ENCODE results near the gene PDE3A. TPM values are rescaled to one million over a fixed set of nuclear protein-coding genes. Genes with fewer than 3 reads are reported as not detected.

The PDE3A gene
- total RNA-seq, 1 donor = 14.8 TPM

GRCh38 chr12:20653871-20654270, 285.5 kb downstream of the PDE3A start:
- H3K4me3 ChIP-seq (ENCODE audit: insufficient read depth, low read length) = no peak overlapping the region
- no peak for TF ChIP-seq CTCF (IDR thresholded peaks at IDR 0.05; ENCODE audit: extremely low read depth, low read depth, low read length)
- no peaks in the 10 kb centered on the region for H3K4me1 ChIP-seq (ENCODE audit: insufficient read depth, low read length)
- no peak overlapping the region for H3K27ac ChIP-seq (ENCODE audit: low read depth, low read length)
- H3K9me3 ChIP-seq (ENCODE audit: low read depth, low read length) = no peaks in the 10 kb centered on the region
- peaks cover 10% of the 10 kb centered on the region for H3K36me3 ChIP-seq (ENCODE audit: insufficient read depth, low read length)
- no peak overlapping the region for H3K4me2 ChIP-seq (ENCODE audit: insufficient read depth, low read length)
- no peak overlapping the region for H2AFZ ChIP-seq (ENCODE audit: low read length)
- no peaks in the 10 kb centered on the region for H3K27me3 ChIP-seq (ENCODE audit: insufficient read depth, low read length)
- DNase-seq (ENCODE audit: insufficient read length, low spot score, missing footprints) = peak; percentile 78
- H3K79me2 ChIP-seq (ENCODE audit: insufficient read depth, low read length) = no peaks in the 10 kb centered on the region
- H4K20me1 ChIP-seq (ENCODE audit: insufficient read depth, low read length) = no peaks in the 10 kb centered on the region

GRCh38 chr12:20656600-20656999, 288.3 kb downstream of the PDE3A start:
- H3K4me3 ChIP-seq (ENCODE audit: insufficient read depth, low read length) = no peak overlapping the region
- no peak overlapping the region for H3K4me2 ChIP-seq (ENCODE audit: insufficient read depth, low read length)
- no peaks in the 10 kb centered on the region for H3K4me1 ChIP-seq (ENCODE audit: insufficient read depth, low read length)
- no peaks in the 10 kb centered on the region for H4K20me1 ChIP-seq (ENCODE audit: insufficient read depth, low read length)
- H3K36me3 ChIP-seq (ENCODE audit: insufficient read depth, low read length) = peaks cover 7% of the 10 kb centered on the region
- H3K79me2 ChIP-seq (ENCODE audit: insufficient read depth, low read length) = no peaks in the 10 kb centered on the region
- H2AFZ ChIP-seq (ENCODE audit: low read length) = no peak overlapping the region
- no peaks in the 10 kb centered on the region for H3K9me3 ChIP-seq (ENCODE audit: low read depth, low read length)
- H3K27me3 ChIP-seq (ENCODE audit: insufficient read depth, low read length) = no peaks in the 10 kb centered on the region
- H3K27ac ChIP-seq (ENCODE audit: low read depth, low read length) = no peak overlapping the region
- no peak for DNase-seq (ENCODE audit: insufficient read length, low spot score, missing footprints)
- TF ChIP-seq CTCF (IDR thresholded peaks at IDR 0.05; ENCODE audit: extremely low read depth, low read depth, low read length) = no peak

GRCh38 chr12:20657496-20657895, 289.2 kb downstream of the PDE3A start:
- Histone ChIP-seq H3K27me3 (ENCODE audit: insufficient read depth, low read length) (no peaks in the 10 kb centered on the region), H3K36me3 (ENCODE audit: insufficient read depth, low read length) (peaks cover 7% of the 10 kb centered on the region), H3K4me2 (ENCODE audit: insufficient read depth, low read length) (no peak overlapping the region), H3K27ac (ENCODE audit: low read depth, low read length) (no peak overlapping the region), H3K4me1 (ENCODE audit: insufficient read depth, low read length) (no peaks in the 10 kb centered on the region), H3K9me3 (ENCODE audit: low read depth, low read length) (no peaks in the 10 kb centered on the region), H4K20me1 (ENCODE audit: insufficient read depth, low read length) (no peaks in the 10 kb centered on the region), H3K79me2 (ENCODE audit: insufficient read depth, low read length) (no peaks in the 10 kb centered on the region), H3K4me3 (ENCODE audit: insufficient read depth, low read length) (no peak overlapping the region), H2AFZ (ENCODE audit: low read length) (no peak overlapping the region)
- DNase-seq (ENCODE audit: insufficient read length, low spot score, missing footprints) = no peak
- no peak for TF ChIP-seq CTCF (IDR thresholded peaks at IDR 0.05; ENCODE audit: extremely low read depth, low read depth, low read length)

GRCh38 chr12:20681334-20681733, 313.0 kb downstream of the PDE3A start:
- H3K79me2 ChIP-seq (ENCODE audit: insufficient read depth, low read length) = no peaks in the 10 kb centered on the region

More at GRCh38 chr12:20681334-20681733, 313.0 kb downstream of the PDE3A start:
- peak; percentile 3 for DNase-seq (ENCODE audit: insufficient read length, low spot score, missing footprints)
- Histone ChIP-seq H3K27ac (ENCODE audit: low read depth, low read length) (no peak overlapping the region), H3K36me3 (ENCODE audit: insufficient read depth, low read length) (peaks cover 8% of the 10 kb centered on the region), H4K20me1 (ENCODE audit: insufficient read depth, low read length) (no peaks in the 10 kb centered on the region), H3K4me3 (ENCODE audit: insufficient read depth, low read length) (no peak overlapping the region), H3K9me3 (ENCODE audit: low read depth, low read length) (no peaks in the 10 kb centered on the region), H2AFZ (ENCODE audit: low read length) (no peak overlapping the region), H3K4me1 (ENCODE audit: insufficient read depth, low read length) (no peaks in the 10 kb centered on the region), H3K4me2 (ENCODE audit: insufficient read depth, low read length) (no peak overlapping the region), H3K27me3 (ENCODE audit: insufficient read depth, low read length) (no peaks in the 10 kb centered on the region)
- no peak for TF ChIP-seq CTCF (IDR thresholded peaks at IDR 0.05; ENCODE audit: extremely low read depth, low read depth, low read length)

Data from osteoblast (primary cell).